ENCODE measurements around the gene CCDC197. TPM values are rescaled to one million over a fixed set of nuclear protein-coding genes. Genes with fewer than 3 reads are reported as not detected.

CCDC197 gene
- total RNA-seq, 1 donor from 2014 or later: 1.2 TPM

- H3K9me3 ChIP-seq (replicated peaks): no peaks in the 10 kb centered on the region
- peaks cover 99% of the 10 kb centered on the region for H3K36me3 ChIP-seq
- no peak for DNase-seq
- H3K27me3 ChIP-seq (ENCODE audit: low read depth): no peaks in the 10 kb centered on the region
- peaks cover 49% of the 10 kb centered on the region for H3K4me1 ChIP-seq
- no peak for TF ChIP-seq CTCF (IDR thresholded peaks at IDR 0.05; ENCODE audit: borderline replicate concordance)
- H3K27ac ChIP-seq (replicated peaks): no peak overlapping the region
- intact Hi-C loops (cut with micrococcal nuclease): no loop called here
- H3K4me3 ChIP-seq: no peak overlapping the region
Observed at GRCh38 chr14:94056579-94057308, 59.6 kb downstream of the CCDC197 start.

GRCh38 chr14:94058128-94058673 is 61.1 kb downstream of the CCDC197 start:
- DNase-seq: no peak
- Histone ChIP-seq H3K27ac (replicated peaks) (no peak overlapping the region), H3K27me3 (ENCODE audit: low read depth) (no peaks in the 10 kb centered on the region), H3K4me3 (no peak overlapping the region), H3K4me1 (peaks cover 49% of the 10 kb centered on the region), H3K9me3 (replicated peaks) (no peaks in the 10 kb centered on the region), H3K36me3 (peaks cover 94% of the 10 kb centered on the region)
- no peak for TF ChIP-seq CTCF (IDR thresholded peaks at IDR 0.05; ENCODE audit: borderline replicate concordance)
- intact Hi-C loops (cut with micrococcal nuclease): no loop called here

Small RNA genes within 50 kb of the gene (microRNA-seq; reads per million reads assigned to microRNA genes)
- 0.94 reads per million for gene MIR4506

Other genes with a start within 250 kb of the CCDC197 start
- gene PRIMA1, start 208.8 kb upstream of the CCDC197 start, total RNA-seq: 7.3 TPM
- gene FAM181A, start 70.0 kb upstream of the CCDC197 start, total RNA-seq: not detected
- 251 TPM for gene ASB2, start 20.7 kb upstream of the CCDC197 start, total RNA-seq
- 0.27 TPM for gene OTUB2, start 29.0 kb downstream of the CCDC197 start, total RNA-seq
- gene DDX24, start 83.9 kb downstream of the CCDC197 start, total RNA-seq: 208 TPM
- 8.9 TPM for gene IFI27L1, start 84.0 kb downstream of the CCDC197 start, total RNA-seq
- gene IFI27, start 113.4 kb downstream of the CCDC197 start, total RNA-seq: 130 TPM
- gene IFI27L2, start 132.3 kb downstream of the CCDC197 start, total RNA-seq: 56.6 TPM
- not detected for gene PPP4R4, start 177.0 kb downstream of the CCDC197 start, total RNA-seq

Measured in left ventricle myocardium inferior (tissue), 1 donor.